ENCODE results near the gene MTOR.

DNA sequence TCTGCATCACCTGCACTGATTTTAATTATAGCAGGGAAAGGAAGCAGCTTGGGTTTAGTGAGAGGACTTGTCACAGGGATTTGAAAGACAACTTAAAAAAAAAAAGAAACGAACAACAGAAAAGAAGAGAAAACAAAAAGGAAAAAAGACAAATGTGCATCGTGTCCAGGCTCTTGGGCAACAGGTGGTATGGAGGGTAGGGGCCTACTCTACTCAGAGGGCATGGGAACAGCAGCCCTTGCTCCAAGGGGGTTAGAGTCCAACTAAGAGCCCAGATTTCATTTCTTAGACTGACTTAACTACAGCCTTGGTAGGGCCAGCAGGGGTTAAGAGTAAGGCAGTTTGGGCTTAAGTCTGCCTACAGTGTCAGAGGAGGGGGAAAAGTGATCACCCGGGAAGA is 147.4 kb downstream of the MTOR start:
- TF ChIP-seq SIN3A (IDR thresholded peaks at IDR 0.05; ENCODE audit: borderline replicate concordance, insufficient read depth, low read length) (no peak), TAF1 (IDR thresholded peaks at IDR 0.05; ENCODE audit: borderline replicate concordance, insufficient read depth, low read length) (no peak), POLR2AphosphoS5 (IDR thresholded peaks at IDR 0.05; ENCODE audit: low read depth, low read length) (no peak)

All from PFSK-1 (cell line).